Prostate gland (tissue), 2 donors: ENCODE results near the gene IER3. TPM values are rescaled to one million over a fixed set of nuclear protein-coding genes. Genes with fewer than 3 reads are reported as not detected.
"Not testable (repeated sequence)": the region's sequence is repeated elsewhere in the genome, so short reads cannot be mapped to it uniquely, and the experiment has no call there.

Experiments
- DNase-seq: peaks from one replicate; pipeline ENCODE4 v3.0.0-alpha.2; 2019; ENCODE audit warnings: low spot score
- H3K27ac ChIP-seq, 2 donors: fragments of 200-600 bp; sonication (generic); 2 replicates each; pipeline ENCODE4 v1.5.1; 2017 to 2019
- H3K27me3 ChIP-seq: fragments of 200-600 bp; sonication (generic); replicated peaks from 2 replicates; pipeline ENCODE4 v1.5.1; 2019; ENCODE audit not compliant: insufficient read depth
- H3K36me3 ChIP-seq, 2 donors: fragments of 200-600 bp; sonication (generic); 1 replicate in 1 of 2; 2 replicates in 1 of 2; pipeline versions ENCODE4 v1.5.1 to v1.8.1; 2017 to 2019
- H3K4me1 ChIP-seq: fragments of 200-600 bp; sonication (generic); replicated peaks from 2 replicates; pipeline ENCODE4 v1.5.1; 2019
- H3K4me3 ChIP-seq, 2 donors: fragments of 200-600 bp; sonication (generic); 2 replicates each; pipeline ENCODE4 v1.5.1; 2017 to 2019
- H3K9me3 ChIP-seq: fragments of 200-600 bp; sonication (generic); 2 replicates; pipeline ENCODE4 v1.5.1; 2017
- POLR2A ChIP-seq: fragments of 450-650 bp; IDR thresholded peaks from one replicate; pipeline ENCODE4 v1.6.1; 2016; ENCODE audit warnings: antibody characterized with exemption, mild to moderate bottlenecking
- POLR2AphosphoS5 ChIP-seq: sonication (generic); formaldehyde crosslinking; IDR thresholded peaks from one replicate; pipeline ENCODE4 v1.6.1; 2017; ENCODE audit warnings: antibody characterized with exemption
- WGBS: methylation state at CpG from one replicate; pipeline ENCODE4 v1.1.5; 2018; 5-methylcytosine and 5-hydroxymethylcytosine counted together
- intact Hi-C: fragments of 100-400 bp; cut with DNase I; formaldehyde crosslinking; loops from one replicate; pipeline ENCODE4 v1.14.2; 2022
- total RNA-seq, 2 donors: library from RNA; depleted of rRNA; stranded (reverse); fragments of >200 nt; gene quantifications; one replicate each; pipeline ENCODE4 v1.1.0, GENCODE V29; 2016
- TF ChIP-seq, protein P1 (sequence below), 4 experiments: fragments of 200-600 bp in 2 of 4; fragments of 450-650 bp in 2 of 4; sonication (generic) in 2 of 4; IDR thresholded peaks; 1 replicate in 3 of 4; 2 replicates in 1 of 4; pipeline ENCODE4 v1.5.1; 2016 to 2019; ENCODE audit warnings: antibody characterized with exemption in 4 of 4, mild to moderate bottlenecking in 2 of 4, moderate library complexity in 2 of 4

The IER3 gene
- total RNA-seq, 2 donors from 2014 or later = 13.9 to 26.4 TPM

- Histone ChIP-seq H3K36me3 (peaks cover 0 to 10% of the 10 kb centered on the region in 2 donors), H3K4me3 (no peak overlapping the region), H3K27ac (peak overlapping the region in 1 of 2 donors; percentile 49), H3K9me3 (no peaks in the 10 kb centered on the region), H3K27me3 (no peaks in the 10 kb centered on the region), H3K4me1 (peaks cover 4% of the 10 kb centered on the region)
- DNase-seq = no peak
- intact Hi-C loops = loop anchor here (5.0 kb wide), 1 partner anchor 149 kb away; no protein-coding TSS in a partner anchor
- TF ChIP-seq POLR2A (no peak), POLR2AphosphoS5 (peak; percentile 13)
- TF ChIP-seq, protein P1, sequence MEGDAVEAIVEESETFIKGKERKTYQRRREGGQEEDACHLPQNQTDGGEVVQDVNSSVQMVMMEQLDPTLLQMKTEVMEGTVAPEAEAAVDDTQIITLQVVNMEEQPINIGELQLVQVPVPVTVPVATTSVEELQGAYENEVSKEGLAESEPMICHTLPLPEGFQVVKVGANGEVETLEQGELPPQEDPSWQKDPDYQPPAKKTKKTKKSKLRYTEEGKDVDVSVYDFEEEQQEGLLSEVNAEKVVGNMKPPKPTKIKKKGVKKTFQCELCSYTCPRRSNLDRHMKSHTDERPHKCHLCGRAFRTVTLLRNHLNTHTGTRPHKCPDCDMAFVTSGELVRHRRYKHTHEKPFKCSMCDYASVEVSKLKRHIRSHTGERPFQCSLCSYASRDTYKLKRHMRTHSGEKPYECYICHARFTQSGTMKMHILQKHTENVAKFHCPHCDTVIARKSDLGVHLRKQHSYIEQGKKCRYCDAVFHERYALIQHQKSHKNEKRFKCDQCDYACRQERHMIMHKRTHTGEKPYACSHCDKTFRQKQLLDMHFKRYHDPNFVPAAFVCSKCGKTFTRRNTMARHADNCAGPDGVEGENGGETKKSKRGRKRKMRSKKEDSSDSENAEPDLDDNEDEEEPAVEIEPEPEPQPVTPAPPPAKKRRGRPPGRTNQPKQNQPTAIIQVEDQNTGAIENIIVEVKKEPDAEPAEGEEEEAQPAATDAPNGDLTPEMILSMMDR (IDR thresholded peaks at IDR 0.05) = peak in 1 of 4 experiments; percentile 4
- 35% methylated on average over 7 of the region's 7 CpGs for WGBS
These were observed 16.3 kb downstream of the IER3 start for GRCh38 chr6:30727920-30728553.

- peaks cover 10% of the 10 kb centered on the region for H3K4me1 ChIP-seq
- no peak for DNase-seq
- no peaks in the 10 kb centered on the region for H3K9me3 ChIP-seq
- intact Hi-C loops = loop anchor here (5.0 kb wide), 1 partner anchor 151 kb away; no protein-coding TSS in a partner anchor
- no peak overlapping the region for H3K4me3 ChIP-seq
- TF ChIP-seq, protein P1 (IDR thresholded peaks at IDR 0.05) = no peak
- no peak for TF ChIP-seq POLR2A
- 85% methylated on average over 11 of the region's 11 CpGs for WGBS
- H3K27ac ChIP-seq = no peak overlapping the region
- H3K27me3 ChIP-seq = no peaks in the 10 kb centered on the region
- H3K36me3 ChIP-seq = peaks cover 0 to 10% of the 10 kb centered on the region in 2 donors
These were observed 17.6 kb downstream of the IER3 start for GRCh38 chr6:30726506-30727413.

DNA sequence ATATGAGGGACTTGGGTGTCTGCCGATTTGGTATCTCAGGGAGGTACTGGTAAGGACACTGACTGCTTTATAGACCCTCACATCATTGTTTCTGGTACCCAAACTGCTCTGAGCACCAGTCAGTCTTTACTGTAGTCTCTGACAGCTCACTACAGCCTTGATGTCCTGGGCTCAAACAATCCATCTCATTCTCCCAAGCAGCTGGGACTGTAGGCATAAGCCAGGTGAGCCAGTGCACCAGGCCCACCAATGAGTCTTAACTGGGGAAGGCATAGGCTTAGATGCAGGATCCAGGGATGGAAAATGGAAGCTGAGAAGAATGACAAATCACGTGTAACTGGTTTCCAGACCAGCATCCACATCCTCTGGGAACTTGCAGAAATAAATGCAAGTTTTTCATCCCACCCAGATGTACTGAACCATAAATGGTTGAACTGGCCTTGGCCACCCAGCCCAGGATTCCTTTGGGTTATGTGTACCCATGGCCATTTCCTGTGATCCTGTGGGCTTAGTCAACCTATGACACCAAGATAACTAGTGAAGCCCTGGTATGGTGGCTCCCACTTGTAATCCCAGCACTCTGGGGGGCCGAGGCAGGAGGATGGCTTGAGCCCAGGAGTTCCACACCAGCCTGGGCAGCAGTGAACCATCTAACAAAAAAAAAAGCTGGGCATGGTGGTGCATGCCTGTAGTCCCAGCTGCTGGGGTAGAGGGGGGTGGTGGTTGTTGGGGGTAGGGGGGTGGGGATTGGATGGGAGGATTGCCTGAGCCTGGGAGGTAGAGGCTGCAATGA lies 18.4 kb downstream of the IER3 start:
- 47% methylated on average over 3 of the region's 3 CpGs for WGBS
- Histone ChIP-seq H3K36me3 (peaks cover 0 to 10% of the 10 kb centered on the region in 2 donors), H3K27ac (no peak overlapping the region), H3K4me3 (no peak overlapping the region), H3K4me1 (peaks cover 10% of the 10 kb centered on the region), H3K9me3 (no peaks in the 10 kb centered on the region), H3K27me3 (no peaks in the 10 kb centered on the region)
- TF ChIP-seq POLR2AphosphoS5 = no peak
- no peak for TF ChIP-seq POLR2A
- TF ChIP-seq, protein P1 (IDR thresholded peaks at IDR 0.05) = no peak
- intact Hi-C loops = loop anchor here (5.0 kb wide), 1 partner anchor 151 kb away; no protein-coding TSS in a partner anchor
- DNase-seq = no peak

DNA sequence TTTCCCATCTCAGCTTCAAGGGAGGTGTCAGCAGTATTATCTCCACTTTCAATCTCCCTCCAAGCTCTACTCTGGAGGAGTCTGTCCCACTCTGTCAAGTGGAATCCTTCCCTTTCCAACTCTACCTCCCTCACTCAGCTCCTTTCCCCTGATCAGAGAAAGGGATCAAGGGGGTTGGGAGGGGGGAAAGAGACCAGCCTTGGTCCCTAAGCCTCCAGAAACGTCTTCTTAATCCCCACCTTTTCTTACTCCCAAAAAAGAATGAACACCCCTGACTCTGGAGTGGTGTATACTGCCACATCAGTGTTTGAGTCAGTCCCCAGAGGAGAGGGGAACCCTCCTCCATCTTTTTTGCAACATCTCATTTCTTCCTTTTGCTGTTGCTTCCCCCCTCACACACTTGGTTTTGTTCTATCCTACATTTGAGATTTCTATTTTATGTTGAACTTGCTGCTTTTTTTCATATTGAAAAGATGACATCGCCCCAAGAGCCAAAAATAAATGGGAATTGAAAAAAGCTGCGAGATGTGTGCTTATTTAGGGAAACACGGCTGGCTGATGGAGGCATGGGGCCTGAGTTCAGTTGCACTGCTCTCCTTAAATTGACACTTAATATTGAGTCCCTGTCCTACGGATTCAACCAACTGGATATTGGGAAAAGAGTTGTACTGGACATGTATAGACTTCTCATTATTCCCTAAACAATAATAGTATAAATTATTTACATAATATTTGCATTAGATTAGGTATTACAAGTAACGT lies 19.3 kb downstream of the IER3 start:
- TF ChIP-seq, protein P1 (IDR thresholded peaks at IDR 0.05) = no peak
- no peak for TF ChIP-seq POLR2A
- no peak for TF ChIP-seq POLR2AphosphoS5
- no peak for DNase-seq
- intact Hi-C loops = loop anchor here (5.0 kb wide), 2 partner anchors 152 to 168 kb away; partner anchors contain the start of genes GNL1 and PRR3
- no peaks in the 10 kb centered on the region for H3K27me3 ChIP-seq
- H3K36me3 ChIP-seq = peaks cover 0 to 10% of the 10 kb centered on the region in 2 donors
- no peak overlapping the region for H3K27ac ChIP-seq
- H3K4me1 ChIP-seq = peaks cover 6% of the 10 kb centered on the region
- no peaks in the 10 kb centered on the region for H3K9me3 ChIP-seq
- WGBS = 34% methylated on average over 6 of the region's 6 CpGs
- no peak overlapping the region for H3K4me3 ChIP-seq

- not testable (repeated sequence) for H3K4me3 ChIP-seq, H3K36me3 ChIP-seq, DNase-seq, H3K9me3 ChIP-seq, H3K27me3 ChIP-seq, H3K27ac ChIP-seq, H3K4me1 ChIP-seq
- WGBS = 37% methylated on average over 29 of the region's 29 CpGs
- intact Hi-C loops = loop anchor here (5.0 kb wide), 1 partner anchor 167 kb away; the partner anchor contains the start of genes GNL1 and PRR3
These were observed 20.3 kb downstream of the IER3 start for GRCh38 chr6:30723843-30724741.
